Measurements from ENCODE around the gene SFXN3.

DNA sequence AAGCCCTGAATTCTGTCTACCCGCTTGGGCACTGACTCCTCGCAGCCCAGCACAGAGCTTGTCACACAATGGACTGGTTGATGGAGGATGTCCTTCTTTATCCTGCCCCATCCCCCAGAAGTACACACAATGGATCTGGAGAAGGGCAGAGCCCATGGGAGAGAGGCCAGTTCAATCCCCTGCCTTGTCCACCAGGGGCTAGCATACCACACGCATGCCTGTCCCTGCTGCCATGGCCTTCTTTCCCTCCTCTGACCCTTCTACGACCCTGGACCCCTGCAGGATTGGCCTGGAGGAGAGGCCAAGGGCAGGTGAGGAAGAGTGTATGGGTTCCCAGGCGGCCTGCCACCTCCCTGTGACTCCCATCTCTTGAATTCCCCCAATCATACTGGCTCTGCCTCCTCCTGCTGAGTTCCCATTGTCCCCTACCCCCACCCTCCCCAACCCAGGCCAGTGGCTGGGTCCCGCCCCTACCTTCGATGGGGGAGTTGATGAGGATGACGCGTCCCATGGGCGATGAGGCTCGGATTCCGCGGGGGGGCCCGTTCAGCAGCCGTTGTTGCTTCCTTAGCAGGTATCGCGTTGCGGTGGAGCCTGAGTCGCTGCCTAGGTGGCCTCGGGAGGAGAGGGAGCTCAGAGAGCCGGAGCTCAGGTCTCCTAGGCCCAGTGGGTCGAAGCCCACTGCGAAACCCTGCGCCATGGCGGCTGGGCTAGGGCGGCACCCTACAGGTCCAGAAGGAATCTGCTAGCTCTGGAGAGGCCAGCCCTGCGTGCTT, 1.3 kb upstream of the SFXN3 start:
- TF ChIP-seq, protein P1, sequence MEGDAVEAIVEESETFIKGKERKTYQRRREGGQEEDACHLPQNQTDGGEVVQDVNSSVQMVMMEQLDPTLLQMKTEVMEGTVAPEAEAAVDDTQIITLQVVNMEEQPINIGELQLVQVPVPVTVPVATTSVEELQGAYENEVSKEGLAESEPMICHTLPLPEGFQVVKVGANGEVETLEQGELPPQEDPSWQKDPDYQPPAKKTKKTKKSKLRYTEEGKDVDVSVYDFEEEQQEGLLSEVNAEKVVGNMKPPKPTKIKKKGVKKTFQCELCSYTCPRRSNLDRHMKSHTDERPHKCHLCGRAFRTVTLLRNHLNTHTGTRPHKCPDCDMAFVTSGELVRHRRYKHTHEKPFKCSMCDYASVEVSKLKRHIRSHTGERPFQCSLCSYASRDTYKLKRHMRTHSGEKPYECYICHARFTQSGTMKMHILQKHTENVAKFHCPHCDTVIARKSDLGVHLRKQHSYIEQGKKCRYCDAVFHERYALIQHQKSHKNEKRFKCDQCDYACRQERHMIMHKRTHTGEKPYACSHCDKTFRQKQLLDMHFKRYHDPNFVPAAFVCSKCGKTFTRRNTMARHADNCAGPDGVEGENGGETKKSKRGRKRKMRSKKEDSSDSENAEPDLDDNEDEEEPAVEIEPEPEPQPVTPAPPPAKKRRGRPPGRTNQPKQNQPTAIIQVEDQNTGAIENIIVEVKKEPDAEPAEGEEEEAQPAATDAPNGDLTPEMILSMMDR (IDR thresholded peaks at IDR 0.05): no peak
- TF ChIP-seq POLR2A (IDR thresholded peaks at IDR 0.05) (no peak), EP300 (IDR thresholded peaks at IDR 0.05) (no peak)
